Measurements from ENCODE around the gene NBEAL2. TPM values are rescaled to one million over a fixed set of nuclear protein-coding genes. Genes with fewer than 3 reads are reported as not detected.
"Not testable (repeated sequence)": the region's sequence is repeated elsewhere in the genome, so short reads cannot be mapped to it uniquely, and the experiment has no call there.

The NBEAL2 gene
- total RNA-seq, 1 experiment from 2014 or later: 42.7 TPM

GRCh38 chr3:46960081-46960701, 19.3 kb upstream of the NBEAL2 start:
- peak; percentile 76 for DNase-seq (ENCODE audit: low read depth)

DNA sequence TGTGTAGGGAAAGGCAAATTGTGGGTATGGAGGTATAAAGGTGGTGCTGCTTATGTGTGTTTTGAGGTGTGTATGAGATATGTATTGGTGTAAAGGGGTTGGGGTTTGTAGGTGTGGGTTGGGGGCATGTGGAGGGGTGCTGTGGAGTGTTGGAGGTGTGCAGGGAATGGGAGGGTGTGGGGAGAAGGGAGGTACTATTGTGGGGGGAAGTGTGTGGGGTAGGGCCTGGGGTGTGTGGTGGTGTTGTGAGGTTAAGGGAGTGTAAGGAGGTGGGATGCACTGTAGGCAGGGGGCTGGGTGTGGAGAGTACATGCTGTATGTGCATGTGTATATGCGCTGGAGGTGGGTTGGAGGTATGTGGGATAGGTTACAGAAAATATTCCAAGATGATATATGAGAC, 18.6 kb upstream of the NBEAL2 start:
- no peak for DNase-seq (ENCODE audit: low read depth)

DNA sequence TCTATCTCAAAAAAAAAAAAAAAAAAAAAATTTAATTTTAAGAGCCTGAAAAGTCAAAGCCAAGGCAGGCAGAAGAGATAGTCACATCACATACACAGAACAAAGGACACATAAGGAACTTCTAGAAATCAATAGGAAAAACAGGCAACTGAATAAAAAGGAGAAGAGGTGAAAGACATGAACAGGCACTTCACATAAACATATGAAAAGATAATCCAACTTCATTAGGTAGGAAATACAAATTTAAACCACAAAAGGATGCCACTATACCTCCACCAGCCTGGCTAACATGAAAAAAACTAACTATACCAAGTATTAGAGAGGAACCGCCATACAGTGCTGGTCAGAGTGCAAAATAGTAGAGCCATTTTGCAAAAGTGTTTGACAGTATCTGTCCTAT, 17.0 kb upstream of the NBEAL2 start:
- DNase-seq (ENCODE audit: low read depth): no peak

DNA sequence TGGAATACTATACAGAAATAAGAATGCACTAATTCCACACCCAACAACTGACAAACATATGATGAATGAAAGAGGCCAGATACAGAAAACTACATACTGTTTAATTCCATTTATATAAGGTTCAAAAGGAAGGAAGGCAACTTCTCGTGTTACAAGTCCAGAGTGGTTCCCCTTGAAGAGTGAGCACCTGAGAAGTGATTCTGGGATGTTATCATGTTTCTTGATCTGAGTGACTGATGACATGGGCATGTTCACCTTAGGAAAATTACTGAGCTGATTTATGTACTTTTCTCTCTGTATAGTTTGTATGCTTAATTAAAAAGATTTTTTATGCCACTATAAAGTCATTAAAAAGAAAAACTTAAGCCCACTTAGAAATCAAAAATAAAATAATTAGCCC, 16.5 kb upstream of the NBEAL2 start:
- no peak for DNase-seq (ENCODE audit: low read depth)

DNA sequence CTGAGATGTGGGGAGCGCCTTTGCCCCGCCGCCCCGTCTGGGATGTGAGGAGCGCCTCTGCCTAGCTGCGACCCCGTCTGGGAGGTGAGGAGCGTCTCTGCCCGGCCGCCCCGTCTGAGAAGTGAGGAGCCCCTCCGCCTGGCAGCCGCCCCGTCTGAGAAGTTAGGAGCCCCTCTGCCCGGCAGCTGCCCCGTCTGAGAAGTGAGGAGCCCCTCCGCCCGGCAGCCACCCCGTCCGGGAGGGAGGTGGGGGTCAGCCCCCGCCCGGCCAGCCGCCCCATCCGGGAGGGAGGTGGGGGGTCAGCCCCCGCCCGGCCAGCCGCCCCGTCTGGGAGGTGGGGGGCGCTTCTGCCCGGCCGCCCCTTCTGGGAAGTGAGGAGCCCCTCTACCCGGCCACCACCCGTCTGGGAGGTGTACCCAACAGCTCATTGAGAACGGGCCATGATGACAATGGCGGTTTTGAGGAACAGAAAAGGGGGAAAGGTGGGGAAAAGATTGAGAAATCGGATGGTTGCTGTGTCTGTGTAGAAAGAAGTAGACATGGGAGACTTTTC, 15.4 kb upstream of the NBEAL2 start:
- not testable (repeated sequence) for DNase-seq (ENCODE audit: low read depth)

DNA sequence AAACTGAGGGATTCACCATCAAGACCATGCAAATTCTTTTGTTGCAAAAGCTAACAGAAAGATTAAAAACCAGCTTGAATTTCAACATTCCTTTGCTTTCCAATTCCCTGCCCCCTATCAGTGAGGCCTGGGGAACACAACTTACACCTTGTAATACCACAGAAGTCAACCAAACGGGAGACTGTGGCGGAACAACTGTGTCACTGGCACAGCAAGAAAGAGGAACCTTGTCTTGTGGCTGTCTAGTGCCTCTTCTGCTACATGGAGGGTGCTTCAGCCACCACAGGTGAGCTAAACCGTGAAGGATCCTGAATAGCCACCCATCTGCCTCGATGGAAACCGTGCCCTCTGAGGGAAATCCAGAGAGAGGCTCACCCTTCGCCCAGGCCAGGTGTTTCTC, 14.3 kb upstream of the NBEAL2 start:
- DNase-seq (ENCODE audit: low read depth): no peak

DNA sequence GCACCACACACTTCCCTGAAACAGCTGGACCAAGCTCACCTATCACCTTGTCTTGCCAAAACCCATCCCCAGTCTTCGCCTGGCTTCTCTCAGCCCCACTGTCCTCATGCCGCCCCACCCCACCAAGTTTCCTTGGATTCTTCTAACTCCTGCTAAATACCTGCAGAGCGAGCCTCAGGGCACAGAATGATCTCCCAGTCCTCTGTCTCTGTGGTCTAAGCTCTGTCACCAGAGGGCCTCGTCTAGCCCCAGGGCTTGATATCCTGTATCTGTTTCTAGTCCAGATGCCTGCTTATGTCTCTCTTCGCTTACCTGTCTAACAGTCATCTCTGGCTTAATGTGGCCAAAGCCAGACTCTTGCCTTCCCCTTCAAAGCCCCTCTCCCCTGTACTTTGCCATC, 12.7 kb upstream of the NBEAL2 start:
- no peak for DNase-seq (ENCODE audit: low read depth)

- DNase-seq (ENCODE audit: low read depth): no peak
Observed at GRCh38 chr3:46968783-46969428, 10.6 kb upstream of the NBEAL2 start.

DNA sequence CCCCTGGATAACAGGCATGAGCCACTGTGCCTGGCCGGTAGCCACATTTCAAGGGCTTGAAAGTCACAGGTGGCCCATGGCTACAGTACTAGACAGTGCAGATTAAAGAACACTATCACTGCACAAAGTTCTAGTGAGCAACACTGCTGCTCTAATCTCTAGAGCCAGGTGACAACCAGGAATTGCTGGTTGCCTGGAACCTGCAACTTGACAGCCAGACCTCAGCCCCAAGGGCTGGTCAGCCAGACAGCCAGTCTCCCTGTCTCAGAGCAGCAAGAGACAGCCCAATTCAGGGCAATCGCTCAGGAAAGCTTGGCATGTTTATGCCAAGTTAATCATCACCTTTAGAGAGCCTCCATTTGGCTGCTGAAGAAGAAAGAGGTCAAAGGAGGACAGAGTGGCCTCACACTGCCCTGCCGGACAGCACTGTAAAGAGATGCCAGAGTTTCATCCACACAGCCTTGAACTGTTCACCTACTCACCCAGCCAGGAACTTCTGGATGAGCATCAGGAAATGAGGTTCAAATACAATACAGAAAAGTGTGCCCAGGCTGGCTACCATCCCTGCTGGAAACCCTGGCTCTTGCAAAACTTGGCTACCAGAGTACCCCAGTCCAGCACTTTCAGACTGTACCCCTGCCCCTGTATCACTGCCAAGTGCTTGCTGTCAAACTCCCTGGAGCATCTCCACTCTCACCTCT, 8.9 kb upstream of the NBEAL2 start:
- no peak for DNase-seq (ENCODE audit: low read depth)

GRCh38 chr3:46971151-46971550, 8.3 kb upstream of the NBEAL2 start:
- DNase-seq (ENCODE audit: low read depth): no peak

DNA sequence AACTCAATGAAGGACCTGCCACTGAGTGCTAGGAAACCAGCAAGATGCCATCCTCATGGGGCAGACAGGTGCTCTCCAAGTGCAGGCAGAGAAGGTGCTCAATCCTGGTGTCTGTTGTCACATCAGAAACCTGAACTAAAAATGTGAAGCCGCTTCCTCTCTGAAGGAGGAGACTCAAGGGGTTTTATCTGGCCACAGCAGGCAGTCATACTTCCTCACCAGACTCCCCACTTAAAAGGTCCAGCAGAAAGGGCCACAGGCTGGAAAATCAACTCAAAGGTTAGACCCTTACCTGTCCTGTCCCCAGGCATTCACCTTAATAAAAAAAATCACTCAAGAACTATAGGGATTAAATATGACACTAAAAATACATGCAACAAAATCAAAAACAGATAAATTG, 7.7 kb upstream of the NBEAL2 start:
- no peak for DNase-seq (ENCODE audit: low read depth)

- no peak for DNase-seq (ENCODE audit: low read depth)
Observed at GRCh38 chr3:46972396-46972795, 7.1 kb upstream of the NBEAL2 start.

DNA sequence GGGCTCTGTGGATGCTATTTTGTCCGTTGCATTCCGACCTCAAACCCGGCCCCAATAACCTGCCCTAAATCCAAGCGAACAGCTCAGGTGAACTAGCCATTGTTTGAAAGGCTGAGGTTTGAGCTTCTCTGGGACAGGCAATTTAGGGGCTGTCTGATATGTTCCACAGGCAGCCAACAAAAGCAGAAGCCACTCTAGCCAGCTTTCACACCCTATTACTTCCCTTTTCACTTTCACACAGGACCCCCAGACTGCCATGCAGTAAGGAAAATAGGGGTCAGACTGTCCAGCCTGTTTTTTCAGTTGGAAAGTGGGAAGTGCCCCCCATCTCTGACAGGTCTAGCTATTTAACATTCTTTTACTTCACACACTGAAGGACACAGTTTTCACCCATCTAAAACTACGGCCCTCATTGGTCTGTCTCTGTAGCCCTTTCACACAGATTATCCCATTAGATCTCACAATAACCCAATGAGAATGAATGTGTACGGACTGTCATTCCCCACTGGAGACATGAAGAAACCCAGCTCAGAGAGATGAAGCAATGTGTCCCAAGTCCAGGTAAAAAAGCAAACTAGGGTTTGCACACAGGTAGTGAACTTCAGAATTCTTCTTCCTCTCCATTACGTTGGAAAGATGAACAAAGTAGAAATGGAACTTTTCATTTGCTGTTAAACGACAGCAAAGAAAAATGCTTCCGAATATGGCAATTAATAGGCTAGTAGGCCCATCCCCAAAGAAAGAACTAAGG, 4.9 kb upstream of the NBEAL2 start:
- DNase-seq (ENCODE audit: low read depth): no peak

- peak; percentile 99 for DNase-seq (ENCODE audit: low read depth)
Observed at GRCh38 chr3:46976326-46977190, 2.9 kb upstream of the NBEAL2 start, which contains the start of gene CCDC12. TSS of gene CCDC12 (minus strand) at chr3:46976745. CDS start at chr3:46976732, 13 bp downstream.

- DNase-seq (ENCODE audit: low read depth): no peak
Observed at GRCh38 chr3:46977811-46978195, 1.7 kb upstream of the NBEAL2 start.

GRCh38 chr3:46978381-46978780, 1.1 kb upstream of the NBEAL2 start:
- DNase-seq (ENCODE audit: low read depth): no peak

DNA sequence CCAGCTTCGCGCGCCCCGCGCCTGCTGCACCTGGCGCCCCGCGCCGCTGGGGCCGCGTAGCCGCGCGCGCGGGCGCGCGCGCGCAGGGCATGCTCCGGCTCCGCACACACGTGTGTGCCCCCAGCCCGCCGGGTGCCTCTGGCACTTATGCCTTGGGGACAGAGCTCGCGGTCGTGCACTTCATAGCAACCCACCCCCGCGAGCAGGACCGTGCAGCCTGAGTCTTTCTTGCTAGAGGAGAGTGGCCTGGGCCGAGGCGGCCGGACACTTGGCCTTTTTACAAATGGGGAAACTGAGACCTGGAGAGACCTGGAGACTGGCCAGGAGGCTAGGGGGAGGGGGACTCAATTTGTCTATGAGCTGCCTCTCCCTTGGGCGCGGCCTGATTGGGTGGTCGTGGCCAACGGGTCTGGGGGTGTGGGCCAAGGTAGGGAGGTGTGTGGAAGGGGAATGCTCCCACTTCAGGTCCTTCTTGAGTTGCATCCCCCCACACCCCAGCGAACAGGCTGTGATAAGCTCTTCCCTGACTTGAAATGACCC, 562 bp downstream of the NBEAL2 start:
- no peak for DNase-seq (ENCODE audit: low read depth)

DNA sequence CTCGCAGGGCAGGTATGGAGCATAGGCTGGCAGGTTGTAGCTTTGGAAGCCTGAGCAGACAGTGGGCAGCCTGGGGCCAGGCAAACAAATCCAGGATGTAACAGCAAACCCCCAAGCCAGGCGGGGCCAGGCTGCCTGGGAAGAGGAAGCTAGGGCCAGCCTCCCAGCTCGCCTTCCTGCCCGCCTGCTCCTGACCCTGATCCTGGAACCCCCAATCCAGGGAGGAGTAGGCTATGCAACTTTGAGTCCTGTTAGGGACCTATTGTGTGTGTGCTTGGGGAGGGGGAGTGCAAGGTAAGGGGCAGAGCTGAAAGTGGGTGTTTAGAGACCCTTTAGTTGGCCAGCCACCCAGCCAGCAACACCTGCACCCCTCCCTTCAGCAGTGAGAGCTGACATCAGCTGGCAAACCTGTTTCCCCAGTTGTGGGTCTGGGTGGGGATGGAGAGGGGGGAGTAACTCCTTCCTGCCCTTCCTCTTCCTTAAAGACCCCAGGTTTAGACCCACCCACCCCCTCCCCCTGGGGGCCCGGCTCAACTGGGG, 2.5 kb downstream of the NBEAL2 start:
- DNase-seq (ENCODE audit: low read depth): no peak

DNA sequence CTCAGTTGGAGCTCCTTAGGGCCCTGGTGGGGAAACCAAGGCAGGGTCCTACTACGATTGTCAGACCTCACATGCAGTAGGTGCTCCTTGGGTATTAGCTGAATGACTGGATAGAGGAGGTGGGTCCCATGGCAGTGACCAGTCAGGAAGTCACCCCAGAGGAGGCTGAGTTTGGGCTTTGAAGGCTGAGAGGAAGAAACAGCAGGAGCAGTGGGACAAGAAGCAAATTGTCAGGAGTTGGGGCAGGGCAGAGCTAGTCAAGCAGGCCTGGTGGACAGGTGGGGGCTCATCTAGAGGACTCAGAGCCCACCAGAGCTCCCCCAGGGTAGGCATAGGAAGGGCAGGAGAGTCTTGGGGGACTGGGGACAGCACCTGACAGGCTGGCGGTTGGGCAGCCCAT, 3.1 kb downstream of the NBEAL2 start:
- no peak for DNase-seq (ENCODE audit: low read depth)
